HepG2 (cell line): Measurements from ENCODE around the gene SQOR. TPM values are rescaled to one million over a fixed set of nuclear protein-coding genes. Genes with fewer than 3 reads are reported as not detected.

Experiments used
- ADNP ChIP-seq: sonication (generic); formaldehyde crosslinking; IDR thresholded peaks from 2 replicates; pipeline ENCODE4 v1.4.0; 2020; ENCODE audit warnings: missing genetic modification reagents
- ATF3 ChIP-seq: sonication (generic); formaldehyde crosslinking; IDR thresholded peaks from 2 replicates; pipeline ENCODE4 v1.4.0; 2020; ENCODE audit warnings: missing genetic modification reagents
- CSRNP2 ChIP-seq: sonication (generic); formaldehyde crosslinking; conservative IDR thresholded peaks from 2 replicates; pipeline ENCODE4 v1.8.0; 2022; ENCODE audit warnings: low read depth, missing genetic modification reagents
- IRF2 ChIP-seq: IDR thresholded peaks from 2 replicates; pipeline ENCODE4 v1.6.1; 2018; ENCODE audit warnings: missing genetic modification reagents, missing compliant biosample characterization
- KDM1A ChIP-seq: IDR thresholded peaks from 2 replicates; pipeline ENCODE4 v1.6.1; 2016; ENCODE audit warnings: missing compliant biosample characterization
- MTF1 ChIP-seq: sonication (generic); formaldehyde crosslinking; IDR thresholded peaks from 2 replicates; pipeline ENCODE4 v1.5.0; 2020; ENCODE audit warnings: missing genetic modification reagents
- NCOR1 ChIP-seq: fragments of 200-600 bp; sonication (generic); IDR thresholded peaks from 2 replicates; pipeline ENCODE4 v1.7.0; 2017; ENCODE audit warnings: antibody characterized with exemption, low read length, borderline replicate concordance
- NFIC ChIP-seq: IDR thresholded peaks from 2 replicates; pipeline ENCODE4 v1.6.1; 2012; ENCODE audit warnings: mild to moderate bottlenecking, low read length, inconsistent platforms
- SRSF1 ChIP-seq: fragments of 200-400 bp; formaldehyde crosslinking; optimal IDR thresholded peaks from 2 replicates; pipeline ENCODE3; 2017; ENCODE audit warnings: mild to moderate bottlenecking, low read depth, low read length, moderate library complexity
- SRY ChIP-seq: sonication (generic); formaldehyde crosslinking; IDR thresholded peaks from 2 replicates; pipeline ENCODE4 v1.8.0; 2022; ENCODE audit warnings: mild to moderate bottlenecking, missing genetic modification reagents
- STAG1 ChIP-seq: sonication (generic); formaldehyde crosslinking; IDR thresholded peaks from 2 replicates; pipeline ENCODE4 v1.4.0; 2020; ENCODE audit warnings: missing genetic modification reagents
- THRA ChIP-seq: sonication (generic); formaldehyde crosslinking; IDR thresholded peaks from 2 replicates; pipeline ENCODE4 v1.4.0; 2020; ENCODE audit warnings: missing genetic modification reagents, borderline replicate concordance
- YEATS4 ChIP-seq: sonication (generic); formaldehyde crosslinking; IDR thresholded peaks from 2 replicates; pipeline ENCODE4 v1.4.0; 2020; ENCODE audit warnings: missing genetic modification reagents, borderline replicate concordance
- ZBTB49 ChIP-seq: sonication (generic); formaldehyde crosslinking; IDR thresholded peaks from 2 replicates; pipeline ENCODE4 v1.4.0; 2020; ENCODE audit warnings: missing genetic modification reagents, borderline replicate concordance
- ZNF337 ChIP-seq: sonication (generic); formaldehyde crosslinking; IDR thresholded peaks from 2 replicates; pipeline ENCODE4 v1.5.1; 2020; ENCODE audit warnings: missing genetic modification reagents, low read depth, mild to moderate bottlenecking, borderline replicate concordance
- ZNF605 ChIP-seq: sonication (generic); formaldehyde crosslinking; IDR thresholded peaks from 2 replicates; pipeline ENCODE4 v1.8.0; 2022; ENCODE audit warnings: mild to moderate bottlenecking, missing genetic modification reagents
- ZNF747 ChIP-seq: sonication (generic); formaldehyde crosslinking; IDR thresholded peaks from 2 replicates; pipeline ENCODE4 v1.8.1; 2023; ENCODE audit warnings: missing genetic modification reagents, mild to moderate bottlenecking, borderline replicate concordance
- ZNF883 ChIP-seq: sonication (generic); formaldehyde crosslinking; IDR thresholded peaks from 2 replicates; pipeline ENCODE4 v1.5.1; 2020; ENCODE audit warnings: mild to moderate bottlenecking, missing genetic modification reagents; ENCODE audit errors: not compliant biosample characterization
- ZSCAN12 ChIP-seq: sonication (generic); formaldehyde crosslinking; IDR thresholded peaks from 2 replicates; pipeline ENCODE4 v1.9.0; 2021; ENCODE audit warnings: mild to moderate bottlenecking, missing genetic modification reagents
- polyA plus RNA-seq, 8 experiments: library from polyadenylated mRNA; depleted of rRNA in 3 of 8; stranded (reverse) in 7 of 8; unstranded in 1 of 8; fragments of >200 nt; fragmentation: Illumina TruSeq in 4 of 8; extraction: Trizol in 4 of 8; gene quantifications; 2 replicates each; pipeline versions ENCODE4 v1.2.1 to v1.2.3, GENCODE V29; 2011 to 2016; ENCODE audit warnings: low read depth in 4 of 8, missing spikeins in 1 of 8, mixed read lengths in 1 of 8; ENCODE audit not compliant: insufficient read depth in 1 of 8
- total RNA-seq, 5 experiments: library from RNA; depleted of rRNA; stranded (reverse); fragments of >200 nt; fragmentation: Illumina TruSeq; extraction: Trizol; gene quantifications; 2 replicates each; pipeline ENCODE4 v1.2.3, GENCODE V29; 2016; ENCODE audit warnings: low read depth in 1 of 5
- TF ChIP-seq, protein P1 (sequence below): sonication (generic); formaldehyde crosslinking; IDR thresholded peaks from 2 replicates; pipeline ENCODE4 v1.4.0; 2020; ENCODE audit warnings: missing genetic modification reagents
- TF ChIP-seq, protein P2 (sequence below): sonication (generic); formaldehyde crosslinking; IDR thresholded peaks from 2 replicates; pipeline ENCODE4 v1.8.0; 2022; ENCODE audit warnings: mild to moderate bottlenecking, missing genetic modification reagents, moderate library complexity

SQOR gene
- total and polyA plus RNA-seq, 2 of the 13 experiments (the other 11 are each of a cell fraction or from before 2014, with no cell fraction given), result 19.3 to 19.4 TPM

DNA sequence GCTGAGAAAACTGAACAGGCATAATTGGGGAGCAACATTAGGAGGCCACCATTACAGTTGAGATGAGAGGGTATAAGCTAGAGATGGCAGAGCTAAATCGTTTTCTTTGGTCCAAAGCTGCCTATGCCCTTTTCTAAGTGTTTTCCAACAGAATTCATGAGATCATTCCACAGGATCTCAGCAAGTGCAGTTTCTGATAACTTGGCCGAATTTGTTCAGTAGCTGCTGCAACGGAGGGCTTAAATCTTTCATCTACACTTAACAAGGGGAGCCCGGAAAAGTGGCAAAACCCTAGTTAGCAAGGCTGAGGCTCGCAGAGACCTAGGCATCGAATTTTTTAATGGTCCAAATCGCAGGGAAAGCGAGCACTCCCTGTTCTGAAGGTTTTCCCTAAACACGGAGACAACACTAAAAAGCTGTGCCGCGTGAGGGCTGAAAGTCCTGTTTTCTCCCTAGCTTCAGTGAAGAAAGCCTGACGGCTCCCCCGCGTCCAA is 48.2 kb upstream of the SQOR start (continued):
- TF ChIP-seq NFIC (0 out of 2 replicates have a peak, but pooled peaks have one; percentile 44), SRSF1 (no peak), MTF1 (CRISPR knock-in tag) (no peak), NCOR1 (no peak), SRY (CRISPR knock-in tag) (no peak), ATF3 (CRISPR knock-in tag) (no peak), IRF2 (CRISPR knock-in tag) (no peak), THRA (CRISPR knock-in tag) (no peak), ZBTB49 (CRISPR knock-in tag) (no peak), ZNF883 (CRISPR knock-in tag) (no peak), ZNF747 (no peak; the same call in 1 of the 2 replicates), KDM1A (CRISPR knock-in tag) (no peak), STAG1 (CRISPR knock-in tag) (no peak), ZSCAN12 (CRISPR knock-in tag) (no peak), ZNF605 (CRISPR knock-in tag) (0 out of 2 replicates have a peak, but pooled peaks have one; percentile 28), ADNP (CRISPR knock-in tag) (no peak), YEATS4 (CRISPR knock-in tag) (no peak), CSRNP2 (CRISPR knock-in tag) (no peak), ZNF337 (CRISPR knock-in tag) (no peak)
- TF ChIP-seq, protein P1, sequence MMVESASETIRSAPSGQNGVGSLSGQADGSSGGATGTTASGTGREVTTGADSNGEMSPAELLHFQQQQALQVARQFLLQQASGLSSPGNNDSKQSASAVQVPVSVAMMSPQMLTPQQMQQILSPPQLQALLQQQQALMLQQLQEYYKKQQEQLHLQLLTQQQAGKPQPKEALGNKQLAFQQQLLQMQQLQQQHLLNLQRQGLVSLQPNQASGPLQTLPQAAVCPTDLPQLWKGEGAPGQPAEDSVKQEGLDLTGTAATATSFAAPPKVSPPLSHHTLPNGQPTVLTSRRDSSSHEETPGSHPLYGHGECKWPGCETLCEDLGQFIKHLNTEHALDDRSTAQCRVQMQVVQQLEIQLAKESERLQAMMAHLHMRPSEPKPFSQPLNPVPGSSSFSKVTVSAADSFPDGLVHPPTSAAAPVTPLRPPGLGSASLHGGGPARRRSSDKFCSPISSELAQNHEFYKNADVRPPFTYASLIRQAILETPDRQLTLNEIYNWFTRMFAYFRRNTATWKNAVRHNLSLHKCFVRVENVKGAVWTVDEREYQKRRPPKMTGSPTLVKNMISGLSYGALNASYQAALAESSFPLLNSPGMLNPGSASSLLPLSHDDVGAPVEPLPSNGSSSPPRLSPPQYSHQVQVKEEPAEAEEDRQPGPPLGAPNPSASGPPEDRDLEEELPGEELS, result 0 out of 2 replicates have a peak, but pooled peaks have one; percentile 5
- TF ChIP-seq, protein P2, sequence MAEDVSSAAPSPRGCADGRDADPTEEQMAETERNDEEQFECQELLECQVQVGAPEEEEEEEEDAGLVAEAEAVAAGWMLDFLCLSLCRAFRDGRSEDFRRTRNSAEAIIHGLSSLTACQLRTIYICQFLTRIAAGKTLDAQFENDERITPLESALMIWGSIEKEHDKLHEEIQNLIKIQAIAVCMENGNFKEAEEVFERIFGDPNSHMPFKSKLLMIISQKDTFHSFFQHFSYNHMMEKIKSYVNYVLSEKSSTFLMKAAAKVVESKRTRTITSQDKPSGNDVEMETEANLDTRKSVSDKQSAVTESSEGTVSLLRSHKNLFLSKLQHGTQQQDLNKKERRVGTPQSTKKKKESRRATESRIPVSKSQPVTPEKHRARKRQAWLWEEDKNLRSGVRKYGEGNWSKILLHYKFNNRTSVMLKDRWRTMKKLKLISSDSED (CRISPR knock-in tag), result no peak
